HG02571 (cell line): Measurements from ENCODE around the gene CACNA1H.
"Not testable (repeated sequence)": the region's sequence is repeated elsewhere in the genome, so short reads cannot be mapped to it uniquely, and the experiment has no call there.

Experiments
- ATAC-seq: cut with Tn5 transposase; IDR thresholded peaks from one replicate; pipeline ENCODE4 v1.9.1; 2021; ENCODE audit warnings: mild to moderate bottlenecking, moderate library complexity; ENCODE audit not compliant: unreplicated experiment

The CACNA1H gene

DNA sequence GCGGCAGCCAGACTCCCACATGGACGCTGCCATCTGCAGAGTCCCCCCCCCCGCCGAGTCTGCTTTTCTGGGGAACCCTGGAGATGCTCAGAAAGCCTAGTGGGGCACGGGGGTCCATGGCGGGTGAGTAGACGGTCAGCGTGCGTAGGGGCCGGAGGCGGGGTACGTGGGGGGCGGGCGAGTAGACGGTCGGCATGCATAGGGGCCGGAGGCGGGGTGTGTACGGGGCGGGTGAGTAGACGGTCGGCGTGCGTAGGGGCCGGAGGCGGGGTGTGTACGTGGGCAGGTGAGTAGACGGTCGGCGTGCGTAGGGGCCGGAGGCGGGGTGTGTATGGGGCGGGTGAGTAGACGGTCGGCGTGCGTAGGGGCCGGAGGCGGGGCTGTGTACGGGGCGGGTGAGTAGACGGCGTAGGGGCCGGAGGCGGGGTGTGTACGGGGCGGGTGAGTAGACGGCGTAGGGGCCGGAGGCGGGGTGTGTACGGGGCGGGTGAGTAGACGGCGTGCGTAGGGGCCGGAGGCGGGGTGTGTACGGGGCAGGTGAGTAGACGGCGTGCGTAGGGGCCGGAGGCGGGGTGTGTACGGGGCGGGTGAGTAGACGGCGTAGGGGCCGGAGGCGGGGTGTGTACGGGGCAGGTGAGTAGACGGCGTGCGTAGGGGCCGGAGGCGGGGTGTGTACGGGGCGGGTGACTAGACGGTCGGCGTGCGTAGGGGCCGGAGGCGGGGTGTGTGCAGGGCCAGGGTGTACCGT lies 32.7 kb downstream of the CACNA1H start:
- not testable (repeated sequence) for ATAC-seq

DNA sequence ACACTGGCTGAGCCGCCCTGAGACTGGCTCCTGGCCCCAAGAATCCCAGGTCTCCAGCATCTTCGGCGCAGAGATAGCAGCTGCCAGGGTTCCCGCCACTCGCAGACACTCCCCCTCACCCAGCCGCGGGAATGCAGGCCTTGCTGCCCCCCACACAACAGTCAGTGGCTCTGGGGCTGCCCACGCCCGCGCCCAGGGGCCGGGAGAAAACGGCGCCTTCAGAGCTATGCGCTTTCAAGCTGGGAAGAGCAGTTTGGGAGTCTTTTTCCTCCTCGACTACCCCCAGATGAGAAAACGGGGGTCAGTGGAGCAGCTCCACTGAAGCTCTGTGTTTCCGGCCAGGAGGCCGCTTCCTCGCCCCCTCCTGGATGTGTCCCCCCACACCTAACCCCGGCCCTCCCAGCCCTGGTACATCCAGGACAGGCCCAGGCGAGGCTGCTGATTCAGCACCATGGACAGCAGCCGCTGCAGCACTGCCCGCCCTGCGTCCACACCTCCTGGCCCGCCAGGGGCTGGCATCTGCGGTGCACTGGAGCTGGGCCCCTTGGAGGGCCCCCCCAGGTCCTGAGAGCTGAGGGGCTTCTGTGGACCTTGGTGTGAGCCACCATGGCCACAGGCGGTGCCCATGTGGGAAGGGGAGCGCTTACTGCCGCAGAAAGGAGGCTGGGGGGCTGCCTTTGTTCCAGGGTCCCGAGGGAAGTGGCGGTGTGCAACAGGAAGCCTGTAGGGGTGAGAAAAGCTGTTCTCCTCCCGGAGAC lies 35.7 kb downstream of the CACNA1H start:
- no peak for ATAC-seq

- ATAC-seq = no peak
Observed at GRCh38 chr16:1189455-1189854, 36.5 kb downstream of the CACNA1H start.

GRCh38 chr16:1190789-1191188 lies 37.9 kb downstream of the CACNA1H start:
- not testable (repeated sequence) for ATAC-seq

- ATAC-seq = no peak
Observed at GRCh38 chr16:1192384-1193073, 39.6 kb downstream of the CACNA1H start.

DNA sequence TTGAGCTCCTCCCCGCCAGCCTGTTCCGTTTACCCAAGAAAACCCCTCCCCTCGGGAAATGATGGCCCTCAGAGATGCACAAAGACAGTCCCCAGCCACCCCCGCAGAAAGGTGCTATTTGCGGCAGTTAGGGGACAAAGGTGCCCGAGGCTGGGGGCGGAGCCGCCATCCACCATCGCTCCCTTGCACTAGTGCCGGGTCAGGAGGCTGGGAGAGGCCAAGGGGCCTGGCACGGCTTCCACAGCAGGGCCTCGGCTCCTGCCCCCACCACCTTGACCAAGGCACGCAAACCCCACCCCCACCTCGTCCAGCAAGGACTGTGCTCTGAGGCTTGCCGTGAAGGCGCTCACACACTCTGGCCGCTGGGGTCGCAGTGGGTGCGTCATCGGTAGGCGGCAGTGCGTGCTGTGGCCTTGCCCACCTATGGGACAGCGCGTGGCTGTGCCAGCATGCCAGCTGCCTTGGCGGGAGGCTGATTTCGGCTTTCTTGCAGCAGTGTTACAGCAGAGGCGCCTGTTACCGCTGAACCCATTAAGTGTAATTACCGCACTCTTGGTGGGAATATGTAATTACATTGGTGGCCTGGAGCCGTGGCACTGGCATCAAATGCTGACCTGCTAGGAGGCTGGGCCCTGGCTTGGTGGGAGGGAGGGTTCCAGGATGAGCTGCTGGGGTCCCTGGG lies 40.4 kb downstream of the CACNA1H start:
- no peak for ATAC-seq

GRCh38 chr16:1193825-1194581 lies 41.1 kb downstream of the CACNA1H start:
- no peak for ATAC-seq

- no peak for ATAC-seq
Observed at GRCh38 chr16:1194665-1195392, 41.9 kb downstream of the CACNA1H start.

GRCh38 chr16:1195393-1195666 lies 42.4 kb downstream of the CACNA1H start:
- no peak for ATAC-seq

GRCh38 chr16:1196494-1196893 lies 43.6 kb downstream of the CACNA1H start:
- no peak for ATAC-seq

- no peak for ATAC-seq
Observed at GRCh38 chr16:1197237-1197866, 44.4 kb downstream of the CACNA1H start.

DNA sequence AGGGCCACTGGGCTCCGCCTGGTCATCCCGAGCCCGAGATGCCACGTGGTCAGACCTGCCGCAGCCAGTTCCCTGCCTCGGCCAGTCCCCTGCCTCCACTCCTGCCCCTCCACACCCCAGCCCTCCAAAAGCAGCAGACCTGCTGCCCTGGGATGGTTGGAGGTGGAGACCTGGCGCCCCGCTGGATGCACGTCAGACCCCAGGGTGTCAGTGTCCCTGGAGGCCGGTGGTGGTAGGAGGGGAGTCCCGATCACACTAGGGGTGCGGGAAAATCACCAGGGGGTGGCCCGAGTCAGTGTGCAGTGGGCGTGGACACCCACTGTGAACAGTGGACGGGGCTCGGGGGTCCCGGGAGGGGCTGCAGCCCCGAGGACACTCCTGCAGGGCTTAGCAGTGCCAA lies 45.3 kb downstream of the CACNA1H start:
- no peak for ATAC-seq

- not testable (repeated sequence) for ATAC-seq
Observed at GRCh38 chr16:1198671-1199346, 45.9 kb downstream of the CACNA1H start.

DNA sequence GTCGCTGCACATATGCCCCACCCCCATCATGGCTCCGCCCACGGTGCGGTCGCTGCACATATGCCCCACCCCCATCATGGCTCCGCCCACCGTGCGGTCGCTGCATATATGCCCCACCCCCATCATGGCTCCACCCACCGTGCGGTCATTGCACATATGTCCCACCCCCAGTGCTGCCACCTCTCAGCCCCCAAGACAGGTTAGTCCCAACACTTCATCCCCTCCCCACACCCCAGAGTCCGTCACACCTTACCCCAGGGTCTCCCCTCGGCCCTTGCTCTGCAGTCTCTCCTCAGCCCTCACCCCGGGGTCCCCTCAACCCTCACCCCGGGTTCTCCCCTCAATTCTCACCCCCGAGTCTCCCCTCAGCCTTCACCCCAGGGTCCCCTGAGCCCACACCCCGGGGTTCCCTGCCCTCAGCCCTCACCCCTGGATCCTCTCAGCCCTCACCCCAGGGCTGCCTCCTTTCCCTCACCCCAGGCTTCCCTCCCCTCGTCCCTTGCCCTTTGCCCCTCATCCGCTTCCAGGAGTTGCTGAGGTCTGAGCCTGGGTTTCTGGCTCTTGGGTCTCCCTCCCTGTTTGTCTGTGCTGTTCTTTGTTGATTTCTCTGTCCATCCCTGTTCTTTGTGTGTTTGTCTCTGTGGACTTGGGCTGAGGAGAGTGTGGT lies 46.6 kb downstream of the CACNA1H start:
- no peak for ATAC-seq

GRCh38 chr16:1200014-1200627 lies 47.2 kb downstream of the CACNA1H start:
- no peak for ATAC-seq

DNA sequence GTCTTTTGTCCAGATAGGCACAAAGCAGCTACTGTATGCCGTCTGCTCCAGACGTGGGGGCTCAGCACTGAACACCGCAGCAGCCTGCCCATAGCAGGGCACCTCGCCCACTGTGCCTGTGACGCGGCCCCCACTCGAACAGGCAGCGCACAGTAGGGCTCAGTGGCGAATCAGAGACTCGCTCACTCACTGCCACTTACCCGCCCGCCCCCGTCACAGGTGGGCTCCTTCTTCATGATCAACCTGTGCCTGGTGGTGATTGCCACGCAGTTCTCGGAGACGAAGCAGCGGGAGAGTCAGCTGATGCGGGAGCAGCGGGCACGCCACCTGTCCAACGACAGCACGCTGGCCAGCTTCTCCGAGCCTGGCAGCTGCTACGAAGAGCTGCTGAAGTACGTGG lies 48.5 kb downstream of the CACNA1H start:
- ATAC-seq = no peak

DNA sequence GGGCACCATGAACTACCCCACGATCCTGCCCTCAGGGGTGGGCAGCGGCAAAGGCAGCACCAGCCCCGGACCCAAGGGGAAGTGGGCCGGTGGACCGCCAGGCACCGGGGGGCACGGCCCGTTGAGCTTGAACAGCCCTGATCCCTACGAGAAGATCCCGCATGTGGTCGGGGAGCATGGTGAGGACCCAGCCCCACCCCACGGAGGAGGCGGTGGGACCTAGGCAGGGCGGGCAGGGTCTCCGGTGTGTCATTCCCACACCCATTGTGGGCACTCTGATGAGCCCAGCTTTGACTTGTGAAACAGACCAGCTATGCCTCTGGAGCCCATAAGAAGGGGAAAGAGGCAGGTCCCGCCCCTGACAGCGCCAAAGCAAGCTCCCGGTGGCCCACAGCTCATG lies 49.4 kb downstream of the CACNA1H start:
- ATAC-seq = no peak

GRCh38 chr16:1204933-1205332 lies 52.0 kb downstream of the CACNA1H start:
- ATAC-seq = no peak
